Subcutaneous preadipocyte (primary cell): ENCODE results near the gene BCAS2. TPM values are rescaled to one million over a fixed set of nuclear protein-coding genes. Genes with fewer than 3 reads are reported as not detected.

Experiments used
- total RNA-seq: library from RNA; depleted of rRNA; stranded (reverse); fragments of >200 nt; gene quantifications from 2 replicates; pipeline ENCODE4 v1.2.3, GENCODE V29; 2012

The BCAS2 gene
- 27.4 and 29.0 TPM in 2 replicates for total RNA-seq

GRCh38 chr1:114581335-114582287 lies at the start of gene BCAS2:
TSS of gene BCAS2 (minus strand) at chr1:114581615. CDS start at chr1:114581591, 24 bp downstream.

Other genes starting within 250 kb of the BCAS2 start
- 27.9 and 35.6 TPM in 2 replicates for gene TRIM33, start 70.4 kb downstream of the BCAS2 start, total RNA-seq
- 2.5 and 3.7 TPM in 2 replicates for gene DENND2C, start 88.4 kb upstream of the BCAS2 start, total RNA-seq
- gene AMPD1, start 113.9 kb upstream of the BCAS2 start, total RNA-seq, result not detected in 2 replicates
- gene NRAS, start 135.2 kb upstream of the BCAS2 start, total RNA-seq, result 56.6 and 87.2 TPM in 2 replicates
- gene CSDE1, start 176.4 kb upstream of the BCAS2 start, total RNA-seq, result 375 and 412 TPM in 2 replicates
- 41.2 and 48.9 TPM in 2 replicates for gene SIKE1, start 199.1 kb upstream of the BCAS2 start, total RNA-seq